22Rv1 (cell line): Measurements from ENCODE around the gene NEDD4L.

ENCODE experiments used
- ZFX ChIP-seq: fragments of 450-650 bp; IDR thresholded peaks from 2 replicates; pipeline ENCODE4 v1.6.1; 2017; ENCODE audit warnings: antibody characterized with exemption, borderline replicate concordance
- TF ChIP-seq, protein P1 (sequence below): fragments of 450-650 bp; IDR thresholded peaks from 2 replicates; pipeline ENCODE4 v1.5.1; 2017; ENCODE audit warnings: mild to moderate bottlenecking

GRCh38 chr18:58275176-58275575 lies 231.2 kb downstream of the NEDD4L start:
- TF ChIP-seq, protein P1, sequence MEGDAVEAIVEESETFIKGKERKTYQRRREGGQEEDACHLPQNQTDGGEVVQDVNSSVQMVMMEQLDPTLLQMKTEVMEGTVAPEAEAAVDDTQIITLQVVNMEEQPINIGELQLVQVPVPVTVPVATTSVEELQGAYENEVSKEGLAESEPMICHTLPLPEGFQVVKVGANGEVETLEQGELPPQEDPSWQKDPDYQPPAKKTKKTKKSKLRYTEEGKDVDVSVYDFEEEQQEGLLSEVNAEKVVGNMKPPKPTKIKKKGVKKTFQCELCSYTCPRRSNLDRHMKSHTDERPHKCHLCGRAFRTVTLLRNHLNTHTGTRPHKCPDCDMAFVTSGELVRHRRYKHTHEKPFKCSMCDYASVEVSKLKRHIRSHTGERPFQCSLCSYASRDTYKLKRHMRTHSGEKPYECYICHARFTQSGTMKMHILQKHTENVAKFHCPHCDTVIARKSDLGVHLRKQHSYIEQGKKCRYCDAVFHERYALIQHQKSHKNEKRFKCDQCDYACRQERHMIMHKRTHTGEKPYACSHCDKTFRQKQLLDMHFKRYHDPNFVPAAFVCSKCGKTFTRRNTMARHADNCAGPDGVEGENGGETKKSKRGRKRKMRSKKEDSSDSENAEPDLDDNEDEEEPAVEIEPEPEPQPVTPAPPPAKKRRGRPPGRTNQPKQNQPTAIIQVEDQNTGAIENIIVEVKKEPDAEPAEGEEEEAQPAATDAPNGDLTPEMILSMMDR: no peak
- TF ChIP-seq ZFX: no peak
